Heart left ventricle (tissue), 13 donors: ENCODE measurements around the gene RBMY1D.
"Not testable (repeated sequence)": the region's sequence is repeated elsewhere in the genome, so short reads cannot be mapped to it uniquely, and the experiment has no call there.

ENCODE experiments used
- CTCF ChIP-seq, 12 donors: fragments of 200-600 bp; sonication (generic) in 4 of 12; IDR thresholded peaks; one replicate each; pipeline versions ENCODE4 v1.5.0 to v1.8.0; 2018 to 2022; ENCODE audit warnings: antibody characterized with exemption in 12 of 12, mild to moderate bottlenecking in 5 of 12
- POLR2A ChIP-seq, 2 donors: fragments of 450-650 bp; IDR thresholded peaks; one replicate each; pipeline ENCODE4 v1.6.1; 2017; ENCODE audit warnings: antibody characterized with exemption in 2 of 2, mild to moderate bottlenecking in 2 of 2, moderate library complexity in 2 of 2
- donor health status: ischemic (EF 13 %, LVEDD 7.1; RV severe dilation, severe dysfunction).
- donor health status: DM: no; HTN: yes; CAD: no.
- donor health status: DM: no; HTN: no; CAD: no.
- donor health status: ischemic (EF 25% LVEDD 6.9; RV normal size, moderate dysfunction).
- donor health status: ischemic (EF 25% LVEDD 5.7; RV mildly dilated, moderate dysfunction).
- donor health status: ischemic (EF 35%, LVEDD 5.7; RV mildly dilated, moderate dysfunction).
- donor health status: nonischemic (EF 11% LVEDD 7.7; RV severe dilation, severe dysfunction).
- donor health status: DM: yes; HTN: yes; CAD: no.
- donor health status: PGD.
- donor health status: ischemic (EF 29% LVEDD 5.4; RV normal size, mild dysfunction).
- donor health status: nonischemic (EF 23%, LVEDD 6.1; RV moderate dilation, normal function).

GRCh38 chrY:21917932-21918331, 23.6 kb upstream of the RBMY1D start, which contains the start of gene RBMY1E:
- TF ChIP-seq POLR2A, CTCF (IDR thresholded peaks at IDR 0.05): not testable (repeated sequence)
